SU-DHL-6 (cell line): ENCODE measurements around the gene GOLGA7B.

Experiments
- H2AFZ ChIP-seq: fragments of 200-600 bp; sonication (generic); 2 replicates; pipeline ENCODE4 v1.6.1; 2014; ENCODE audit warnings: low read depth, mild to moderate bottlenecking, moderate library complexity, mixed read lengths, antibody characterized with exemption, low read length; ENCODE audit not compliant: severe bottlenecking
- H3F3A ChIP-seq: fragments of 200-600 bp; shearing (Covaris generic); 2 replicates; pipeline ENCODE4 v1.6.0; 2016; ENCODE audit warnings: antibody characterized with exemption, mild to moderate bottlenecking; ENCODE audit not compliant: insufficient read depth
- H3K27ac ChIP-seq: fragments of 200-600 bp; sonication (generic); 2 replicates; pipeline ENCODE4 v1.5.1; 2016; ENCODE audit warnings: low read depth, mild to moderate bottlenecking, low read length, moderate library complexity, mixed read lengths
- H3K27me3 ChIP-seq: fragments of 200-600 bp; sonication (generic), shearing (Covaris generic); 2 replicates; pipeline ENCODE4 v1.6.0; 2014; ENCODE audit warnings: mild to moderate bottlenecking, low read length
- H3K36me3 ChIP-seq: fragments of 200-600 bp; sonication (generic); 2 replicates; pipeline ENCODE4 v1.6.1; 2014; ENCODE audit warnings: mild to moderate bottlenecking, low read length, mixed read lengths
- H3K4me2 ChIP-seq: fragments of 300-600, 200-600 bp; shearing (Covaris generic), sonication (generic); 2 replicates; pipeline ENCODE4 v1.6.0; 2014; ENCODE audit warnings: low read length, low read depth, mild to moderate bottlenecking; ENCODE audit not compliant: poor library complexity, severe bottlenecking
- H3K4me3 ChIP-seq: fragments of 200-600 bp; sonication (generic); 2 replicates; pipeline ENCODE4 v1.5.1; 2014; ENCODE audit warnings: antibody characterized with exemption, low read length, mild to moderate bottlenecking, mixed read lengths; ENCODE audit not compliant: insufficient read depth, poor library complexity, severe bottlenecking
- H3K79me2 ChIP-seq: fragments of 200-600 bp; sonication (generic); 2 replicates; pipeline ENCODE4 v1.6.1; 2014; ENCODE audit warnings: mild to moderate bottlenecking, low read length, moderate library complexity; ENCODE audit not compliant: insufficient read depth
- H3K9ac ChIP-seq: fragments of 200-600 bp; sonication (generic); 2 replicates; pipeline ENCODE4 v1.7.0; 2014; ENCODE audit warnings: mild to moderate bottlenecking, low read length
- H3K9me2 ChIP-seq: fragments of 200-600 bp; sonication (generic); replicated peaks from 2 replicates; pipeline ENCODE4 v1.6.1; 2014; ENCODE audit warnings: low read length; ENCODE audit not compliant: insufficient read depth
- H3K9me3 ChIP-seq: fragments of 200-600 bp; sonication (generic); 2 replicates; pipeline ENCODE4 v1.6.1; 2014; ENCODE audit warnings: low read length, mixed read lengths; ENCODE audit not compliant: insufficient read depth
- H4K20me1 ChIP-seq: fragments of 200-600 bp; sonication (generic); 2 replicates; pipeline ENCODE4 v1.6.1; 2014; ENCODE audit warnings: low read depth, mild to moderate bottlenecking, antibody characterized with exemption, low read length, moderate library complexity, mixed read lengths
- CTCF ChIP-seq: fragments of 200-600 bp; sonication (generic); IDR thresholded peaks from one replicate; pipeline ENCODE4 v1.5.1; 2017; ENCODE audit warnings: antibody characterized with exemption, mild to moderate bottlenecking, low read length, moderate library complexity; ENCODE audit not compliant: insufficient read depth, poor library complexity, severe bottlenecking
- EZH2phosphoT487 ChIP-seq: fragments of 200-600 bp; sonication (generic), shearing (Covaris generic); conservative IDR thresholded peaks from 2 replicates; pipeline ENCODE4 v1.6.1; 2018; ENCODE audit warnings: mild to moderate bottlenecking, antibody characterized with exemption, low read length, moderate library complexity, mixed read lengths

The GOLGA7B gene

GRCh38 chr10:97821308-97822038 lies 28.2 kb upstream of the GOLGA7B start:
- Histone ChIP-seq H4K20me1 (no peaks in the 10 kb centered on the region), H2AFZ (no peak overlapping the region), H3K9ac (no peak overlapping the region), H3K79me2 (no peaks in the 10 kb centered on the region), H3F3A (no peaks in the 10 kb centered on the region), H3K36me3 (no peaks in the 10 kb centered on the region), H3K9me3 (no peaks in the 10 kb centered on the region), H3K4me3 (no peak overlapping the region), H3K27me3 (no peaks in the 10 kb centered on the region), H3K4me2 (no peak overlapping the region), H3K9me2 (no peaks in the 10 kb centered on the region), H3K27ac (no peak overlapping the region)
- TF ChIP-seq EZH2phosphoT487 (no peak), CTCF (no peak)

GRCh38 chr10:97822261-97822687 lies 27.4 kb upstream of the GOLGA7B start:
- Histone ChIP-seq H3K36me3 (no peaks in the 10 kb centered on the region), H3F3A (no peaks in the 10 kb centered on the region), H3K4me3 (no peak overlapping the region), H3K9me3 (no peaks in the 10 kb centered on the region), H3K27ac (no peak overlapping the region), H3K9me2 (no peaks in the 10 kb centered on the region), H2AFZ (no peak overlapping the region), H3K4me2 (no peak overlapping the region), H3K79me2 (no peaks in the 10 kb centered on the region), H3K27me3 (no peaks in the 10 kb centered on the region), H3K9ac (no peak overlapping the region), H4K20me1 (no peaks in the 10 kb centered on the region)
- TF ChIP-seq CTCF = no peak
- TF ChIP-seq EZH2phosphoT487 = no peak

GRCh38 chr10:97823734-97824133 lies 25.9 kb upstream of the GOLGA7B start:
- no peak for TF ChIP-seq EZH2phosphoT487
- Histone ChIP-seq H2AFZ (no peak overlapping the region), H3K9ac (no peak overlapping the region), H3K4me3 (no peak overlapping the region), H4K20me1 (no peaks in the 10 kb centered on the region), H3K27me3 (no peaks in the 10 kb centered on the region), H3K27ac (no peak overlapping the region), H3K9me2 (no peaks in the 10 kb centered on the region), H3K36me3 (no peaks in the 10 kb centered on the region), H3F3A (no peaks in the 10 kb centered on the region), H3K79me2 (no peaks in the 10 kb centered on the region), H3K9me3 (no peaks in the 10 kb centered on the region), H3K4me2 (no peak overlapping the region)

- Histone ChIP-seq H3K4me3 (no peak overlapping the region), H3K9me2 (no peaks in the 10 kb centered on the region), H3K36me3 (no peaks in the 10 kb centered on the region), H3K4me2 (no peak overlapping the region), H3K79me2 (no peaks in the 10 kb centered on the region), H3K27ac (no peak overlapping the region), H2AFZ (no peak overlapping the region), H3F3A (no peaks in the 10 kb centered on the region), H3K9me3 (no peaks in the 10 kb centered on the region), H3K9ac (no peak overlapping the region), H4K20me1 (no peaks in the 10 kb centered on the region), H3K27me3 (no peaks in the 10 kb centered on the region)
- TF ChIP-seq CTCF = no peak
- TF ChIP-seq EZH2phosphoT487 = no peak
These were observed 24.5 kb upstream of the GOLGA7B start for GRCh38 chr10:97825020-97825760.
